Keratinocyte (primary cell): Measurements from ENCODE around the gene GRB10. TPM values are rescaled to one million over a fixed set of nuclear protein-coding genes. Genes with fewer than 3 reads are reported as not detected.

Source experiments
- DNase-seq: peaks from one replicate; pipeline ENCODE4 v3.0.0-alpha.2; 2011; ENCODE audit warnings: low read depth, missing footprints, low spot score
- FAIRE-seq: peaks from 2 replicates; lab custom pipeline; 2011; peaks lifted over from hg19 to GRCh38; lab: Jason Lieb, UNC
- H2AFZ ChIP-seq: 2 replicates; pipeline ENCODE4 v1.6.0; 2012; ENCODE audit warnings: low read length, control low read depth, inconsistent platforms; ENCODE audit not compliant: control insufficient read depth
- H3K27ac ChIP-seq: 2 replicates; pipeline ENCODE4 v1.5.1; 2011; ENCODE audit warnings: low read length; ENCODE audit not compliant: control insufficient read depth, insufficient read depth
- H3K27me3 ChIP-seq: 3 replicates; pipeline ENCODE4 v1.6.0; 2011; ENCODE audit warnings: low read length; ENCODE audit not compliant: control insufficient read depth, insufficient read depth; ENCODE audit errors: extremely low read depth
- H3K36me3 ChIP-seq, 2 experiments: 2 replicates in 1 of 2; 3 replicates in 1 of 2; pipeline ENCODE4 v1.5.1; 2011; ENCODE audit warnings: low read length in 2 of 2, mild to moderate bottlenecking in 1 of 2; ENCODE audit not compliant: control insufficient read depth in 2 of 2, insufficient read depth in 2 of 2; ENCODE audit errors: extremely low read depth in 1 of 2
- H3K4me1 ChIP-seq: 3 replicates; pipeline ENCODE4 v1.5.1; 2011; ENCODE audit warnings: low read length; ENCODE audit not compliant: control insufficient read depth, insufficient read depth; ENCODE audit errors: extremely low read depth
- H3K4me2 ChIP-seq: 3 replicates; pipeline ENCODE4 v1.6.0; 2011; ENCODE audit warnings: low read depth, low read length; ENCODE audit not compliant: control insufficient read depth, insufficient read depth; ENCODE audit errors: extremely low read depth
- H3K4me3 ChIP-seq, 3 experiments: fragments of 200-600 bp in 1 of 3; sonication (generic) in 1 of 3; 2 replicates in 2 of 3; 3 replicates in 1 of 3; pipeline ENCODE4 v1.5.1; 2011 to 2016; ENCODE audit warnings: low read length in 3 of 3, mild to moderate bottlenecking in 3 of 3, control low read depth in 2 of 3, inconsistent platforms in 1 of 3, low read depth in 1 of 3, mixed read lengths in 1 of 3, mixed run types in 1 of 3, moderate library complexity in 1 of 3; ENCODE audit not compliant: control insufficient read depth in 2 of 3, insufficient read depth in 2 of 3; ENCODE audit errors: extremely low read depth in 1 of 3
- H3K79me2 ChIP-seq: 2 replicates; pipeline ENCODE4 v1.6.0; 2012; ENCODE audit warnings: low read length; ENCODE audit not compliant: control insufficient read depth, insufficient read depth
- H3K9ac ChIP-seq: 3 replicates; pipeline ENCODE4 v1.6.0; 2011; ENCODE audit warnings: low read length; ENCODE audit not compliant: control insufficient read depth, insufficient read depth; ENCODE audit errors: extremely low read depth
- H3K9me1 ChIP-seq: 3 replicates; pipeline ENCODE4 v1.6.0; 2011; ENCODE audit warnings: low read length; ENCODE audit not compliant: control insufficient read depth, insufficient read depth; ENCODE audit errors: extremely low read depth
- H3K9me3 ChIP-seq: 2 replicates; pipeline ENCODE4 v1.5.1; 2012; ENCODE audit warnings: low read depth, low read length; ENCODE audit not compliant: control insufficient read depth
- H4K20me1 ChIP-seq: 3 replicates; pipeline ENCODE4 v1.6.0; 2011; ENCODE audit warnings: low read length; ENCODE audit not compliant: control insufficient read depth, insufficient read depth; ENCODE audit errors: extremely low read depth
- CTCF ChIP-seq, 3 experiments: IDR thresholded peaks in 1 of 3; conservative IDR thresholded peaks in 1 of 3; optimal IDR thresholded peaks in 1 of 3; 2 replicates in 2 of 3; 3 replicates in 1 of 3; pipeline versions ENCODE3 to v1.5.1; 2011; ENCODE audit warnings: low read length in 3 of 3, mild to moderate bottlenecking in 3 of 3, moderate library complexity in 2 of 3, control low read depth in 1 of 3, inconsistent platforms in 1 of 3; ENCODE audit not compliant: insufficient read depth in 2 of 3; ENCODE audit errors: extremely low read depth in 1 of 3
- EZH2 ChIP-seq: IDR thresholded peaks from one replicate; pipeline ENCODE4 v1.6.1; 2012; ENCODE audit warnings: inconsistent platforms, mild to moderate bottlenecking, low read length, moderate library complexity
- dilution Hi-C: fragments of 300-500 bp; cut with MboI; formaldehyde crosslinking; loops from one replicate; pipeline ENCODE4 v1.7.0; 2020; ENCODE audit warnings: low sequenced_read_pairs; ENCODE audit not compliant: extremely low pct_ligation_motif_present
- polyA plus RNA-seq, 5 experiments: library from polyadenylated mRNA; depleted of rRNA in 3 of 5; stranded (reverse) in 3 of 5; stranded (forward) in 1 of 5; unstranded in 1 of 5; fragments of >200 nt; gene quantifications; 1 replicate in 1 of 5; 2 replicates in 3 of 5; 3 replicates in 1 of 5; pipeline versions ENCODE4 v1.2.1 to v1.2.3, GENCODE V29; 2011 to 2012; ENCODE audit warnings: missing spikeins in 2 of 5, low read depth in 1 of 5, low replicate concordance in 1 of 5

GRB10 gene
- polyA plus RNA-seq, 1 donor (not counting 4 experiments of a cell fraction or from before 2014, with no cell fraction given): 4.4 TPM

- no peak for FAIRE-seq
- H3K27ac ChIP-seq: no peak overlapping the region
- H3K4me1 ChIP-seq: peaks cover 9% of the 10 kb centered on the region
- H3K4me3 ChIP-seq: no peak overlapping the region
- H4K20me1 ChIP-seq: no peaks in the 10 kb centered on the region
- H3K9me1 ChIP-seq: no peaks in the 10 kb centered on the region
- H3K9ac ChIP-seq: no peak overlapping the region
- H2AFZ ChIP-seq: no peak overlapping the region
- no peaks in the 10 kb centered on the region for H3K36me3 ChIP-seq
- TF ChIP-seq EZH2 (no peak), CTCF (optimal IDR thresholded peaks at IDR 0.05 in 1 of 3, IDR thresholded peaks at IDR 0.05 in 1 of 3, conservative IDR thresholded peaks at IDR 0.05 in 1 of 3; ENCODE audit: extremely low read depth in 1 of 3, insufficient read depth in 2 of 3, low read length in 3 of 3) (no peak)
- H3K27me3 ChIP-seq: no peaks in the 10 kb centered on the region
- dilution Hi-C loops: no loop called here
- no peaks in the 10 kb centered on the region for H3K9me3 ChIP-seq
- no peak overlapping the region for H3K4me2 ChIP-seq
- no peak for DNase-seq
- H3K79me2 ChIP-seq: no peaks in the 10 kb centered on the region
Measured at GRCh38 chr7:50646069-50646468, 136.6 kb downstream of the GRB10 start.

GRCh38 chr7:50645186-50645585 is 137.5 kb downstream of the GRB10 start:
- Histone ChIP-seq H3K9me3 (no peaks in the 10 kb centered on the region), H3K4me1 (peaks cover 4% of the 10 kb centered on the region), H3K36me3 (no peaks in the 10 kb centered on the region), H3K27ac (no peak overlapping the region), H4K20me1 (no peaks in the 10 kb centered on the region), H3K9ac (no peak overlapping the region), H3K79me2 (no peaks in the 10 kb centered on the region), H3K9me1 (no peaks in the 10 kb centered on the region), H2AFZ (no peak overlapping the region), H3K4me2 (no peak overlapping the region), H3K27me3 (no peaks in the 10 kb centered on the region), H3K4me3 (no peak overlapping the region)
- DNase-seq (no peak), FAIRE-seq (no peak)
- dilution Hi-C loops: no loop called here
- no peak for TF ChIP-seq CTCF (optimal IDR thresholded peaks at IDR 0.05 in 1 of 3, IDR thresholded peaks at IDR 0.05 in 1 of 3, conservative IDR thresholded peaks at IDR 0.05 in 1 of 3; ENCODE audit: extremely low read depth in 1 of 3, insufficient read depth in 2 of 3, low read length in 3 of 3)
- no peak for TF ChIP-seq EZH2
